T-helper 2 cell treated with Interferon-gamma antibody and Interleukin-4, amounts not matched to agents 5 μg/mL and 100 μg/mL, for 36 hours (primary cell): Measurements from ENCODE around the gene IREB2.

ENCODE experiments used
- DNase-seq: peaks from one replicate; pipeline ENCODE4 v3.0.0; 2021; ENCODE audit warnings: low spot score
- H3K27ac Mint-ChIP-seq: one replicate; pipeline ENCODE4 v1.8.0; 2021; ENCODE audit warnings: mild to moderate bottlenecking, mixed read lengths
- H3K27me3 Mint-ChIP-seq: one replicate; pipeline ENCODE4 v1.8.0; 2021; ENCODE audit warnings: low read depth, mixed read lengths
- H3K36me3 Mint-ChIP-seq: one replicate; pipeline ENCODE4 v1.8.0; 2021; ENCODE audit warnings: low read depth, mixed read lengths
- H3K4me1 Mint-ChIP-seq: one replicate; pipeline ENCODE4 v1.8.0; 2021; ENCODE audit warnings: low read depth, mixed read lengths
- H3K4me3 Mint-ChIP-seq: one replicate; pipeline ENCODE4 v1.8.0; 2022; ENCODE audit warnings: mild to moderate bottlenecking, moderate library complexity, mixed read lengths
- H3K9me3 Mint-ChIP-seq: one replicate; pipeline ENCODE4 v1.8.0; 2021; ENCODE audit warnings: mixed read lengths

Gene IREB2

GRCh38 chr15:78437762-78438618 lies at the start of gene IREB2:
Gene IREB2 (plus strand): TSS chr15:78438216. CDS start chr15:78438338, 122 bp downstream.
- Mint-ChIP-seq H3K27ac (peak within 1 kb of the TSS; percentile 95), H3K4me3 (peak within 1 kb of the TSS; percentile 82), H3K27me3 (no peaks in the 10 kb centered on the region), H3K9me3 (no peaks in the 10 kb centered on the region), H3K36me3 (peaks cover 28% of the 10 kb centered on the region), H3K4me1 (peaks cover 38% of the 10 kb centered on the region)
- DNase-seq, result peak; percentile 98

- DNase-seq, result no peak
- H3K9me3 Mint-ChIP-seq, result no peaks in the 10 kb centered on the region
- H3K4me1 Mint-ChIP-seq, result no peaks in the 10 kb centered on the region
- H3K27me3 Mint-ChIP-seq, result peaks cover 25% of the 10 kb centered on the region
- H3K27ac Mint-ChIP-seq, result no peak overlapping the region
- no peak overlapping the region for H3K4me3 Mint-ChIP-seq
- H3K36me3 Mint-ChIP-seq, result no peaks in the 10 kb centered on the region
These were observed 49.2 kb upstream of the IREB2 start for GRCh38 chr15:78388865-78389264.

- no peaks in the 10 kb centered on the region for H3K4me1 Mint-ChIP-seq
- H3K27me3 Mint-ChIP-seq, result peaks cover 23% of the 10 kb centered on the region
- H3K36me3 Mint-ChIP-seq, result no peaks in the 10 kb centered on the region
These were observed 48.7 kb upstream of the IREB2 start for GRCh38 chr15:78389322-78389721.

GRCh38 chr15:78389738-78390137 lies 48.3 kb upstream of the IREB2 start:
- Mint-ChIP-seq H3K4me1 (no peaks in the 10 kb centered on the region), H3K27ac (no peak overlapping the region), H3K4me3 (no peak overlapping the region), H3K27me3 (peaks cover 22% of the 10 kb centered on the region), H3K36me3 (no peaks in the 10 kb centered on the region), H3K9me3 (no peaks in the 10 kb centered on the region)
- DNase-seq, result no peak

More at GRCh38 chr15:78389322-78389721, 48.7 kb upstream of the IREB2 start:
- Mint-ChIP-seq H3K4me3 (no peak overlapping the region), H3K27ac (no peak overlapping the region), H3K9me3 (no peaks in the 10 kb centered on the region)
- DNase-seq, result no peak

GRCh38 chr15:78390242-78390641 lies 47.8 kb upstream of the IREB2 start:
- peaks cover 17% of the 10 kb centered on the region for H3K27me3 Mint-ChIP-seq
- H3K27ac Mint-ChIP-seq, result no peak overlapping the region
- no peaks in the 10 kb centered on the region for H3K36me3 Mint-ChIP-seq
- no peaks in the 10 kb centered on the region for H3K9me3 Mint-ChIP-seq
- no peaks in the 10 kb centered on the region for H3K4me1 Mint-ChIP-seq
- no peak overlapping the region for H3K4me3 Mint-ChIP-seq
- DNase-seq, result no peak

GRCh38 chr15:78390826-78391225 lies 47.2 kb upstream of the IREB2 start:
- no peaks in the 10 kb centered on the region for H3K36me3 Mint-ChIP-seq
- peaks cover 17% of the 10 kb centered on the region for H3K27me3 Mint-ChIP-seq
- no peaks in the 10 kb centered on the region for H3K9me3 Mint-ChIP-seq
- no peak for DNase-seq
- H3K4me3 Mint-ChIP-seq, result no peak overlapping the region
- H3K4me1 Mint-ChIP-seq, result no peaks in the 10 kb centered on the region
- no peak overlapping the region for H3K27ac Mint-ChIP-seq

GRCh38 chr15:78391781-78392180 lies 46.2 kb upstream of the IREB2 start:
- peaks cover 12% of the 10 kb centered on the region for H3K27me3 Mint-ChIP-seq
- no peaks in the 10 kb centered on the region for H3K4me1 Mint-ChIP-seq
- H3K36me3 Mint-ChIP-seq, result no peaks in the 10 kb centered on the region
- H3K27ac Mint-ChIP-seq, result no peak overlapping the region
- no peak overlapping the region for H3K4me3 Mint-ChIP-seq
- no peaks in the 10 kb centered on the region for H3K9me3 Mint-ChIP-seq
- DNase-seq, result no peak

- Mint-ChIP-seq H3K36me3 (no peaks in the 10 kb centered on the region), H3K27ac (no peak overlapping the region), H3K4me1 (no peaks in the 10 kb centered on the region), H3K4me3 (no peak overlapping the region), H3K27me3 (peaks cover 12% of the 10 kb centered on the region), H3K9me3 (no peaks in the 10 kb centered on the region)
- no peak for DNase-seq
These were observed 45.6 kb upstream of the IREB2 start for GRCh38 chr15:78392430-78392829.

GRCh38 chr15:78393137-78393536 lies 44.9 kb upstream of the IREB2 start:
- H3K27ac Mint-ChIP-seq, result no peak overlapping the region
- H3K4me3 Mint-ChIP-seq, result no peak overlapping the region
- H3K9me3 Mint-ChIP-seq, result no peaks in the 10 kb centered on the region

GRCh38 chr15:78394026-78394425 lies 44.0 kb upstream of the IREB2 start:
- DNase-seq, result no peak
- H3K27me3 Mint-ChIP-seq, result peaks cover 12% of the 10 kb centered on the region
- H3K4me1 Mint-ChIP-seq, result no peaks in the 10 kb centered on the region
- no peak overlapping the region for H3K4me3 Mint-ChIP-seq
- H3K9me3 Mint-ChIP-seq, result no peaks in the 10 kb centered on the region
- no peaks in the 10 kb centered on the region for H3K36me3 Mint-ChIP-seq
- no peak overlapping the region for H3K27ac Mint-ChIP-seq

More at GRCh38 chr15:78393137-78393536, 44.9 kb upstream of the IREB2 start:
- Mint-ChIP-seq H3K36me3 (no peaks in the 10 kb centered on the region), H3K27me3 (peaks cover 12% of the 10 kb centered on the region), H3K4me1 (no peaks in the 10 kb centered on the region)
- no peak for DNase-seq

GRCh38 chr15:78394981-78395616 lies 42.9 kb upstream of the IREB2 start:
- no peak for DNase-seq
- no peaks in the 10 kb centered on the region for H3K36me3 Mint-ChIP-seq

GRCh38 chr15:78396186-78396814 lies 41.7 kb upstream of the IREB2 start:
- Mint-ChIP-seq H3K4me3 (no peak overlapping the region), H3K4me1 (no peaks in the 10 kb centered on the region), H3K9me3 (no peaks in the 10 kb centered on the region), H3K36me3 (no peaks in the 10 kb centered on the region), H3K27me3 (peaks cover 1% of the 10 kb centered on the region), H3K27ac (no peak overlapping the region)
- DNase-seq, result no peak

More at GRCh38 chr15:78394981-78395616, 42.9 kb upstream of the IREB2 start:
- Mint-ChIP-seq H3K27ac (no peak overlapping the region), H3K4me1 (no peaks in the 10 kb centered on the region), H3K4me3 (no peak overlapping the region), H3K9me3 (no peaks in the 10 kb centered on the region), H3K27me3 (peaks cover 7% of the 10 kb centered on the region)

- H3K27ac Mint-ChIP-seq, result no peak overlapping the region
- no peaks in the 10 kb centered on the region for H3K4me1 Mint-ChIP-seq
- no peaks in the 10 kb centered on the region for H3K9me3 Mint-ChIP-seq
- no peak for DNase-seq
- peaks cover 2% of the 10 kb centered on the region for H3K27me3 Mint-ChIP-seq
- no peaks in the 10 kb centered on the region for H3K36me3 Mint-ChIP-seq
- no peak overlapping the region for H3K4me3 Mint-ChIP-seq
These were observed 41.0 kb upstream of the IREB2 start for GRCh38 chr15:78396976-78397375.

GRCh38 chr15:78397382-78397781 lies 40.6 kb upstream of the IREB2 start:
- Mint-ChIP-seq H3K27ac (no peak overlapping the region), H3K36me3 (no peaks in the 10 kb centered on the region), H3K9me3 (no peaks in the 10 kb centered on the region), H3K4me3 (no peak overlapping the region), H3K4me1 (no peaks in the 10 kb centered on the region), H3K27me3 (peaks cover 2% of the 10 kb centered on the region)
- DNase-seq, result no peak
